ENCODE measurements around the gene CCNG1. TPM values are rescaled to one million over a fixed set of nuclear protein-coding genes. Genes with fewer than 3 reads are reported as not detected.

CCNG1 gene
- total RNA-seq, 1 experiment from 2014 or later = 117 TPM

GRCh38 chr5:163467682-163468081 is 30.3 kb downstream of the CCNG1 start:
- ChIA-PET POLR2A (no interaction called here), CTCF (no interaction called here)
- Histone ChIP-seq H3K27ac (ENCODE audit: low read length) (no peak overlapping the region), H3K27me3 (ENCODE audit: control insufficient read depth, insufficient read depth, low read length) (no peaks in the 10 kb centered on the region), H3K36me3 (ENCODE audit: control insufficient read depth, insufficient read depth, low read length) (peaks cover 28% of the 10 kb centered on the region), H3K9me3 (ENCODE audit: control insufficient read depth, insufficient read depth, low read depth, low read length) (no peaks in the 10 kb centered on the region), H3K4me3 (ENCODE audit: low read depth in 2 of 2, low read length in 2 of 2) (no peak overlapping the region), H3K4me1 (ENCODE audit: control insufficient read depth, insufficient read depth, low read length) (peaks cover 8% of the 10 kb centered on the region; the same call in 1 of the 2 replicates)
- DNase-seq (ENCODE audit: low read depth, low spot score) = no peak
- intact Hi-C loops (cut with micrococcal nuclease; ENCODE audit: unreplicated experiment) (no loop called here), in situ Hi-C loops (cut with HindIII; ENCODE audit: low pct_unique_long_range_greater_than_20kb, low sequenced_read_pairs) (no loop called here)
- TF ChIP-seq SIN3A (IDR thresholded peaks at IDR 0.05; ENCODE audit: borderline replicate concordance, insufficient read depth, low read depth, low read length) = no peak
- TF ChIP-seq REST (IDR thresholded peaks at IDR 0.05; ENCODE audit: insufficient read depth in 1 of 2, low read depth in 2 of 2, low read length in 1 of 2) = no peak
- TF ChIP-seq TCF7L2 (IDR thresholded peaks at IDR 0.05; ENCODE audit: low read depth, low read length) = no peak
- TF ChIP-seq POLR2AphosphoS5 (IDR thresholded peaks at IDR 0.05; ENCODE audit: low read depth, low read length) = no peak
- TF ChIP-seq CTCF (IDR thresholded peaks at IDR 0.05) = no peak
- ATAC-seq = no peak
- BruUV-seq (replicated peaks) = no TSS peak

- no peaks in the 10 kb centered on the region for H3K27me3 ChIP-seq (ENCODE audit: control insufficient read depth, insufficient read depth, low read length)
- ChIA-PET POLR2A (interaction anchor here (0.6 kb wide), 1 partner anchor 1364 kb away, joined by 5 read pairs; no protein-coding TSS in a partner anchor), CTCF (no interaction called here)
- H3K9me3 ChIP-seq (ENCODE audit: control insufficient read depth, insufficient read depth, low read depth, low read length) = no peaks in the 10 kb centered on the region
- no peak for DNase-seq (ENCODE audit: low read depth, low spot score)
- no peaks in the 10 kb centered on the region; the same call in 1 of the 2 replicates for H3K4me1 ChIP-seq (ENCODE audit: control insufficient read depth, insufficient read depth, low read length)
- H3K4me3 ChIP-seq (ENCODE audit: low read depth in 2 of 2, low read length in 2 of 2) = no peak overlapping the region
- intact Hi-C loops (cut with micrococcal nuclease; ENCODE audit: unreplicated experiment) (no loop called here), in situ Hi-C loops (cut with HindIII; ENCODE audit: low pct_unique_long_range_greater_than_20kb, low sequenced_read_pairs) (no loop called here)
- 0 out of 2 replicates have a peak, but pooled peaks have one; percentile 66 for ATAC-seq
- BruUV-seq (replicated peaks) = no TSS peak
- no peak overlapping the region for H3K27ac ChIP-seq (ENCODE audit: low read length)
- peaks cover 47% of the 10 kb centered on the region for H3K36me3 ChIP-seq (ENCODE audit: control insufficient read depth, insufficient read depth, low read length)
- TF ChIP-seq SIN3A (IDR thresholded peaks at IDR 0.05; ENCODE audit: borderline replicate concordance, insufficient read depth, low read depth, low read length) (no peak), CTCF (IDR thresholded peaks at IDR 0.05) (peak; percentile 33; the same call in 1 of the 2 replicates), TCF7L2 (IDR thresholded peaks at IDR 0.05; ENCODE audit: low read depth, low read length) (no peak)
Measured at GRCh38 chr5:163473635-163474243, 36.3 kb downstream of the CCNG1 start.

Measured in Panc1 (cell line).